IMR-90 (cell line): ENCODE data around the gene ZNF77. TPM values are rescaled to one million over a fixed set of nuclear protein-coding genes. Genes with fewer than 3 reads are reported as not detected.

Experiments
- ATAC-seq: fragments of 200-7000 bp; cut with Tn5 transposase; 2 replicates; pipeline ENCODE4 v1.9.1; 2020; ENCODE audit warnings: low read depth, mild to moderate bottlenecking, moderate library complexity
- BruUV-seq: library from RNA; stranded (reverse); fragments of 400-500 nt; replicated peaks from 2 replicates; lab custom pipeline; 2021; lab: Mats Ljungman, UMichigan
- CTCF ChIA-PET: fragments of 300-600 bp; formaldehyde crosslinking; extraction: SDS; loops from one replicate; lab custom pipeline; 2021; ENCODE audit warnings: antibody characterized with exemption; lab: Yijun Ruan, JAX
- POLR2A ChIA-PET: fragments of 300-600 bp; sonication (Branson Sonifier 250); formaldehyde crosslinking; loops from one replicate; lab custom pipeline; 2022; ENCODE audit warnings: antibody characterized with exemption; ENCODE audit not compliant: unreplicated experiment; lab: Charles Lee
- DNase-seq: peaks from one replicate; pipeline ENCODE4 v3.0.0; 2013
- H2AFZ ChIP-seq: replicated peaks from 2 replicates; pipeline ENCODE3; 2013; ENCODE audit warnings: low read length, mild to moderate bottlenecking; ENCODE audit not compliant: poor library complexity
- H2AK5ac ChIP-seq: 2 replicates; pipeline ENCODE4 v1.6.1; 2013; ENCODE audit warnings: low read depth, low read length, inconsistent platforms
- H2AK9ac ChIP-seq: replicated peaks from 2 replicates; pipeline ENCODE3; 2013; ENCODE audit warnings: mild to moderate bottlenecking, low read depth, low read length, moderate library complexity; ENCODE audit not compliant: poor library complexity
- H2BK120ac ChIP-seq: 2 replicates; pipeline ENCODE4 v1.6.1; 2013; ENCODE audit warnings: low read depth, low read length, inconsistent platforms
- H2BK15ac ChIP-seq: 3 replicates; pipeline ENCODE4 v1.6.1; 2013; ENCODE audit warnings: low read depth, low read length, inconsistent platforms
- H2BK20ac ChIP-seq: 2 replicates; pipeline ENCODE4 v1.6.1; 2013; ENCODE audit warnings: low read depth, mild to moderate bottlenecking, inconsistent platforms, low read length, moderate library complexity
- H2BK5ac ChIP-seq: 2 replicates; pipeline ENCODE4 v1.6.1; 2013; ENCODE audit warnings: mild to moderate bottlenecking, low read depth, low read length, inconsistent platforms; ENCODE audit not compliant: poor library complexity, severe bottlenecking
- H3K14ac ChIP-seq: replicated peaks from 2 replicates; pipeline ENCODE4 v1.6.1; 2013; ENCODE audit warnings: low read depth, low read length, inconsistent platforms
- H3K18ac ChIP-seq: 2 replicates; pipeline ENCODE4 v1.6.1; 2013; ENCODE audit warnings: low read depth, low read length, control low read depth
- H3K23ac ChIP-seq: 2 replicates; pipeline ENCODE4 v1.6.1; 2013; ENCODE audit warnings: low read depth, low read length, inconsistent platforms
- H3K27ac ChIP-seq: 2 replicates; pipeline ENCODE4 v1.5.1; 2013; ENCODE audit warnings: mild to moderate bottlenecking, control low read depth, low read length; ENCODE audit not compliant: insufficient read depth
- H3K27me3 ChIP-seq: 2 replicates; pipeline ENCODE4 v1.6.1; 2013; ENCODE audit warnings: low read length; ENCODE audit not compliant: control insufficient read depth, insufficient read depth
- H3K36me3 ChIP-seq: 2 replicates; pipeline ENCODE4 v1.6.1; 2013; ENCODE audit warnings: low read length, mixed read lengths; ENCODE audit not compliant: control insufficient read depth, insufficient read depth
- H3K4ac ChIP-seq: 2 replicates; pipeline ENCODE4 v1.6.1; 2013; ENCODE audit warnings: low read depth, low read length, inconsistent platforms
- H3K4me1 ChIP-seq: 2 replicates; pipeline ENCODE4 v1.6.1; 2013; ENCODE audit warnings: low read length, mixed read lengths; ENCODE audit not compliant: control insufficient read depth, insufficient read depth
- H3K4me2 ChIP-seq: 2 replicates; pipeline ENCODE4 v1.6.1; 2013; ENCODE audit warnings: low read depth, mild to moderate bottlenecking, control low read depth, low read length, moderate library complexity
- H3K4me3 ChIP-seq: 2 replicates; pipeline ENCODE4 v1.5.1; 2013; ENCODE audit warnings: low read depth, mild to moderate bottlenecking, control low read depth, low read length, moderate library complexity; ENCODE audit not compliant: insufficient read depth
- H3K56ac ChIP-seq: 2 replicates; pipeline ENCODE4 v1.6.1; 2013; ENCODE audit warnings: low read length, inconsistent platforms; ENCODE audit not compliant: insufficient read depth; ENCODE audit errors: extremely low read depth
- H3K79me1 ChIP-seq, 2 experiments: 2 replicates each; pipeline ENCODE4 v1.6.1; 2013; ENCODE audit warnings: low read length in 2 of 2, inconsistent platforms in 1 of 2, low read depth in 1 of 2
- H3K9ac ChIP-seq: 2 replicates; pipeline ENCODE4 v1.6.1; 2013; ENCODE audit warnings: low read depth, low read length, control low read depth
- H3K9me1 ChIP-seq: 2 replicates; pipeline ENCODE4 v1.6.1; 2013; ENCODE audit warnings: low read length, inconsistent platforms; ENCODE audit not compliant: insufficient read depth
- H3K9me3 ChIP-seq: 2 replicates; pipeline ENCODE4 v1.6.1; 2013; ENCODE audit warnings: low read length; ENCODE audit not compliant: control insufficient read depth, insufficient read depth
- H4K20me1 ChIP-seq: 2 replicates; pipeline ENCODE4 v1.6.1; 2013; ENCODE audit warnings: low read length, inconsistent platforms; ENCODE audit not compliant: insufficient read depth
- H4K5ac ChIP-seq: 2 replicates; pipeline ENCODE4 v1.6.1; 2013; ENCODE audit warnings: mild to moderate bottlenecking, low read depth, low read length, control low read depth
- H4K8ac ChIP-seq, 2 experiments: 2 replicates each; pipeline ENCODE4 v1.6.1; 2013; ENCODE audit warnings: low read depth in 2 of 2, low read length in 2 of 2, control low read depth in 1 of 2, inconsistent platforms in 1 of 2
- H4K91ac ChIP-seq: 2 replicates; pipeline ENCODE4 v1.6.1; 2013; ENCODE audit warnings: low read depth, low read length, inconsistent platforms; ENCODE audit not compliant: insufficient read depth
- BHLHE40 ChIP-seq: fragments of 150-350 bp; IDR thresholded peaks from 2 replicates; pipeline ENCODE4 v1.6.1; 2016; ENCODE audit warnings: mild to moderate bottlenecking, low read depth, low read length
- MXI1 ChIP-seq: IDR thresholded peaks from 2 replicates; pipeline ENCODE4 v1.6.1; 2012; ENCODE audit warnings: low read depth, mild to moderate bottlenecking, low read length, moderate library complexity, borderline replicate concordance
- RFX5 ChIP-seq: IDR thresholded peaks from 2 replicates; pipeline ENCODE4 v1.8.0; 2012; ENCODE audit warnings: low read depth, mild to moderate bottlenecking, low read length, moderate library complexity
- WGBS, 2 experiments: methylation state at CpG; one replicate each; pipeline versions ENCODE4 v1.1.5 to v1.1.7; 2013; ENCODE audit warnings: missing lambda C conversion rate in 2 of 2; ENCODE audit not compliant: insufficient read length in 1 of 2; ENCODE audit errors: extremely low coverage in 2 of 2; 5-methylcytosine and 5-hydroxymethylcytosine counted together
- dilution Hi-C: fragments of 300-500 bp; cut with HindIII; formaldehyde crosslinking; loops from one replicate; pipeline ENCODE4 v1.14.3; 2018; ENCODE audit warnings: low sequenced_read_pairs; ENCODE audit not compliant: unreplicated experiment
- in situ Hi-C: fragments of 300-500 bp; cut with MboI; formaldehyde crosslinking; loops from 3 replicates; pipeline ENCODE4 v1.14.3; 2019; ENCODE audit warnings: low sequenced_read_pairs, inconsistent platforms, mixed read lengths
- intact Hi-C: fragments of 100-400 bp; cut with micrococcal nuclease; formaldehyde crosslinking; loops from 2 replicates; pipeline ENCODE4 v1.10.0; 2022
- polyA plus RNA-seq, 3 experiments: library from polyadenylated mRNA; depleted of rRNA; stranded (reverse); fragments of >200 nt; gene quantifications; 2 replicates each; pipeline ENCODE4 v1.2.3, GENCODE V29; 2012; ENCODE audit warnings: low replicate concordance in 1 of 3
- total RNA-seq: library from RNA; depleted of rRNA; stranded (reverse); fragments of >200 nt; gene quantifications from 2 replicates; pipeline ENCODE4 v1.2.3, GENCODE V29; 2012

Gene ZNF77
- total and polyA plus RNA-seq, 2 of the 4 experiments (the other 2 are of a cell fraction): 3.6 to 6.5 TPM

- DNase-seq (no peak), ATAC-seq (no peak)
- H2BK20ac ChIP-seq: no peak overlapping the region
- in situ Hi-C loops: no loop called here
- no peak overlapping the region for H3K14ac ChIP-seq
- H2AK9ac ChIP-seq: no peak overlapping the region
- ChIA-PET POLR2A (no interaction called here), CTCF (interaction anchor here (1.3 to 1.7 kb wide), 2 partner anchors 12 to 62 kb away, joined by 9 to 10 read pairs; partner anchors contain the start of gene ZNF57)
- no peak overlapping the region for H3K4ac ChIP-seq
- 82% methylated on average over 19 of the region's 37 CpGs; no CpG with 5 or more reads in 1 of the 2 experiments for WGBS, 2 experiments
- H3K36me3 ChIP-seq: no peaks in the 10 kb centered on the region
- TF ChIP-seq BHLHE40 (no peak), MXI1 (no peak), RFX5 (no peak)
- H3K9me3 ChIP-seq: no peaks in the 10 kb centered on the region
- no peak overlapping the region for H3K23ac ChIP-seq
- H3K9ac ChIP-seq: no peak overlapping the region
- no peaks in the 10 kb centered on the region for H4K20me1 ChIP-seq
- H3K27ac ChIP-seq: no peak overlapping the region
- no peak overlapping the region for H4K5ac ChIP-seq
- no peak overlapping the region for H3K18ac ChIP-seq
- H4K8ac ChIP-seq: no peak overlapping the region
- no peak overlapping the region for H3K56ac ChIP-seq
- 0 out of 2 replicates have a peak, but pooled peaks cover 2% of the 10 kb centered on the region for H3K27me3 ChIP-seq
- no peaks in the 10 kb centered on the region for H3K79me1 ChIP-seq
- no peak overlapping the region for H2BK15ac ChIP-seq
- H2AFZ ChIP-seq: peak overlapping the region; percentile 21
- no peaks in the 10 kb centered on the region for H3K9me1 ChIP-seq
- no TSS peak for BruUV-seq
- no peak overlapping the region for H2BK120ac ChIP-seq
- dilution Hi-C loops: no loop called here
- no peaks in the 10 kb centered on the region for H3K4me1 ChIP-seq
- no peak overlapping the region for H3K4me2 ChIP-seq
- no peak overlapping the region for H4K91ac ChIP-seq
- no peak overlapping the region for H2BK5ac ChIP-seq
- intact Hi-C loops: no loop called here
- no peak overlapping the region for H3K4me3 ChIP-seq
- no peak overlapping the region for H2AK5ac ChIP-seq
Measured at GRCh38 chr19:2888731-2889224, 56.0 kb downstream of the ZNF77 start.
